ENCODE data around the gene ACMSD. TPM values are rescaled to one million over a fixed set of nuclear protein-coding genes. Genes with fewer than 3 reads are reported as not detected.
"Not testable (repeated sequence)": the region's sequence is repeated elsewhere in the genome, so short reads cannot be mapped to it uniquely, and the experiment has no call there.

ACMSD gene
- polyA plus RNA-seq, 1 experiment, result not detected

GRCh38 chr2:134845719-134846118 lies 7.3 kb downstream of the ACMSD start:
- no peaks in the 10 kb centered on the region for H3K27me3 ChIP-seq (ENCODE audit: control insufficient read depth, insufficient read depth, low read length)
- CTCF ChIA-PET, result no interaction called here
- POLR2A ChIA-PET, result no interaction called here
- H3K9me3 ChIP-seq (ENCODE audit: control insufficient read depth, insufficient read depth, low read length), result no peaks in the 10 kb centered on the region
- no peak overlapping the region for H3K27ac ChIP-seq (ENCODE audit: low read depth, low read length)
- no peak for DNase-seq (ENCODE audit: low read depth, low spot score)
- TF ChIP-seq CTCF (IDR thresholded peaks at IDR 0.05; ENCODE audit: low read depth, low read length), result no peak
- no peak overlapping the region for H3K4me3 ChIP-seq (ENCODE audit: low read depth, low read length)

GRCh38 chr2:134846213-134846612 lies 7.8 kb downstream of the ACMSD start:
- ChIA-PET POLR2A (no interaction called here), CTCF (no interaction called here)
- no peak overlapping the region for H3K27ac ChIP-seq (ENCODE audit: low read depth, low read length)

DNA sequence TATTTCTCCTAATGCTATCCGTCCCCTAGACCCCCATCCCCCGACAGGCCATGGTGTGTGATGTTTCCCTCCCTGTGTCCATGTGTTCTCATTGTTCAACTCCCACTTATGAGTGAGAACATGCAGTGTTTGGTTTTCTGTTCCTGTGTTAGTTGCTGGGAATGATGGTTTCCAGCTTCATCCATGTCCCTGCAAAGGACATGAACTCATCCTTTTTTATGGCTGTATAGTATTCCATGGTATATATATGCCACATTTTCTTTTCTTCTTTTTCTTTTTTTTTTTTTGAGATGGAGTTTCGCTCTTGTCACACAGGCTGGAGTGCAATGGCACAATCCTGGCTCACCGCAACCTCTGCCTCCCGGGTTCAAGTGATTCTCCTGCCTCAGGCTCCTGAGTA lies 9.2 kb downstream of the ACMSD start:
- H3K9me3 ChIP-seq (ENCODE audit: control insufficient read depth, insufficient read depth, low read length); H3K27me3 ChIP-seq (ENCODE audit: control insufficient read depth, insufficient read depth, low read length); H3K4me3 ChIP-seq (ENCODE audit: low read depth, low read length); CTCF ChIA-PET; H3K27ac ChIP-seq (ENCODE audit: low read depth, low read length); DNase-seq (ENCODE audit: low read depth, low spot score): not testable (repeated sequence)
- POLR2A ChIA-PET, result interaction anchor here (0.7 kb wide), 2 partner anchors 83 to 701 kb away, joined by 3 to 5 read pairs; no protein-coding TSS in a partner anchor

More at GRCh38 chr2:134846213-134846612, 7.8 kb downstream of the ACMSD start:
- Histone ChIP-seq H3K27me3 (ENCODE audit: control insufficient read depth, insufficient read depth, low read length) (no peaks in the 10 kb centered on the region), H3K9me3 (ENCODE audit: control insufficient read depth, insufficient read depth, low read length) (no peaks in the 10 kb centered on the region), H3K4me3 (ENCODE audit: low read depth, low read length) (no peak overlapping the region)
- TF ChIP-seq CTCF (IDR thresholded peaks at IDR 0.05; ENCODE audit: low read depth, low read length), result no peak
- DNase-seq (ENCODE audit: low read depth, low spot score), result no peak

DNA sequence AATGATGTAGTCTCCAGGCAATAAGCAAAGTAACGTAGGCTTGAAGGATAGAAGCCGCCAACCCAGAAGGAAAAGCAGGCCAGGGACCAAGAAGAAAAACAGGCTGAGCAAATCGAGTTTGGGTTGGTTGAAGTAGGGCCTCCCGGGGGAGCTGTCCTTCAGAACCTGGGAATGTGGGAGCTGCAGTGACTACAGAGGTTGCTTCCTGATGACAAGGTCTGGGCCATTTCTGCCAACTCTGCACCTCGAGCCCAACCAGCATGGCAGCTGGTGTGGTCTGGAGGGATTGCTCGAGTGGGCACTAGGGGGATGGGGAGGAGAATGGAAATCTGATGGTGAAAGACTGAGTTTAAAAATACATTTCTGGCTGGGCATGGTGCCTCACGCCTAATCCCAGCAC lies 14.1 kb downstream of the ACMSD start:
- no peak for DNase-seq (ENCODE audit: low read depth, low spot score)

GRCh38 chr2:134855709-134856108 lies 17.3 kb downstream of the ACMSD start:
- no peak for DNase-seq (ENCODE audit: low read depth, low spot score)
- Histone ChIP-seq H3K27ac (ENCODE audit: low read depth, low read length) (no peak overlapping the region), H3K27me3 (ENCODE audit: control insufficient read depth, insufficient read depth, low read length) (peaks cover 3% of the 10 kb centered on the region), H3K4me3 (ENCODE audit: low read depth, low read length) (no peak overlapping the region), H3K9me3 (ENCODE audit: control insufficient read depth, insufficient read depth, low read length) (no peaks in the 10 kb centered on the region)
- TF ChIP-seq CTCF (IDR thresholded peaks at IDR 0.05; ENCODE audit: low read depth, low read length), result no peak
- CTCF ChIA-PET, result no interaction called here
- POLR2A ChIA-PET, result no interaction called here

More for the DNA sequence above, 14.1 kb downstream of the ACMSD start:
- TF ChIP-seq CTCF (IDR thresholded peaks at IDR 0.05; ENCODE audit: low read depth, low read length), result no peak
- ChIA-PET POLR2A (no interaction called here), CTCF (no interaction called here)
- Histone ChIP-seq H3K27ac (ENCODE audit: low read depth, low read length) (no peak overlapping the region), H3K27me3 (ENCODE audit: control insufficient read depth, insufficient read depth, low read length) (peaks cover 3% of the 10 kb centered on the region), H3K9me3 (ENCODE audit: control insufficient read depth, insufficient read depth, low read length) (no peaks in the 10 kb centered on the region), H3K4me3 (ENCODE audit: low read depth, low read length) (no peak overlapping the region)

- no peak for TF ChIP-seq CTCF (IDR thresholded peaks at IDR 0.05; ENCODE audit: low read depth, low read length)
- no peak overlapping the region for H3K27ac ChIP-seq (ENCODE audit: low read depth, low read length)
- no peak overlapping the region for H3K4me3 ChIP-seq (ENCODE audit: low read depth, low read length)
- POLR2A ChIA-PET, result no interaction called here
- peaks cover 3% of the 10 kb centered on the region for H3K27me3 ChIP-seq (ENCODE audit: control insufficient read depth, insufficient read depth, low read length)
- H3K9me3 ChIP-seq (ENCODE audit: control insufficient read depth, insufficient read depth, low read length), result no peaks in the 10 kb centered on the region
- CTCF ChIA-PET, result no interaction called here
- no peak for DNase-seq (ENCODE audit: low read depth, low spot score)
These were observed 19.8 kb downstream of the ACMSD start for GRCh38 chr2:134858245-134858644.
